NCI-H187 (cell line): ENCODE data around the gene SOX9.

Experiments
- DNase-seq, 2 experiments: peaks; one replicate each; lab custom pipeline; 2025; lab: John Stamatoyannopoulos, UW

SOX9 gene

DNA sequence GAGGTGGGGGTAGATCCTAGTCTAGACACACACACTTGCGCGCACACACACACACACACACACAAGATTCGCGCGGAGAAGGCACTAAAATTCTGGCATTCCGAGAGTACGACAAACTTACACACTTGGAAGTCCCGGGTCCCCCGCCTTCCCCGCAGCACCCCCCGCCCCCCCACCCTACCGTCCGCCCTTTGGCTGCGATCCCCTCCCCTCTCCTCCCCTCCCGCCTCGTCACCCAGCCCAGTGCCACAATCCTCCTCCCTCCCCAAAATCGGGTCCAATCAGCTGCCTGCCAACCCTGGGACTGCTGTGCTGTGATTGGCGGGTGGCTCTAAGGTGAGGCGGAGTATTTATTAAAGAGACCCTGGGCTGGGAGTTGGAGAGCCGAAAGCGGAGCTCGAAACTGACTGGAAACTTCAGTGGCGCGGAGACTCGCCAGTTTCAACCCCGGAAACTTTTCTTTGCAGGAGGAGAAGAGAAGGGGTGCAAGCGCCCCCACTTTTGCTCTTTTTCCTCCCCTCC, at the start of gene SOX9:
SOX9 (plus strand) TSS at position 379 of the 522 bp plus-strand sequence. CDS start 372 bp downstream, outside the sequence.
- no peak for DNase-seq

GRCh38 chr17:72071330-72071729, 49.5 kb upstream of the SOX9 start:
- DNase-seq = no peak

GRCh38 chr17:72075995-72076677, 44.7 kb upstream of the SOX9 start:
- no peak for DNase-seq

GRCh38 chr17:72076678-72077030, 44.2 kb upstream of the SOX9 start:
- DNase-seq = no peak

- no peak for DNase-seq
Observed at GRCh38 chr17:72077326-72077960, 43.4 kb upstream of the SOX9 start.

DNA sequence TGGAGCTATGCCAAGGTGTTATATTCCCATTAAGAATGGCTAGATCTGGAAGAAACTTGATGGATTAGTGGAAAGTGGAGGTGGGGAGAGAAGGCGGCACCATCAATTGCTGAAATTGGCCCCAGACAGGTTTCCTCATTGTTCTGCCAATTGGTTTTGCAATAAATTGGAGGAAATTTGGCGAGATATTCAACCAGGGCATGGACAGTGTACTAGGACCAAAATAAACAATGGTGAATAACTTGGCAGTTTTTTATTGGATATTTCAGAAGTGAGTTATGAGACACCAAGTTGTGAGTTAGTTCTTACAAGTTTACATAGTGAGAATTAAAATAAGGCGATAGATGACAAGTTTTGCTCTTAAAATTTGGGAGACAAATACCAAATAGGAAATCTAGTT, 41.1 kb upstream of the SOX9 start:
- DNase-seq = no peak

GRCh38 chr17:72087876-72088275, 32.9 kb upstream of the SOX9 start:
- DNase-seq = no peak

DNA sequence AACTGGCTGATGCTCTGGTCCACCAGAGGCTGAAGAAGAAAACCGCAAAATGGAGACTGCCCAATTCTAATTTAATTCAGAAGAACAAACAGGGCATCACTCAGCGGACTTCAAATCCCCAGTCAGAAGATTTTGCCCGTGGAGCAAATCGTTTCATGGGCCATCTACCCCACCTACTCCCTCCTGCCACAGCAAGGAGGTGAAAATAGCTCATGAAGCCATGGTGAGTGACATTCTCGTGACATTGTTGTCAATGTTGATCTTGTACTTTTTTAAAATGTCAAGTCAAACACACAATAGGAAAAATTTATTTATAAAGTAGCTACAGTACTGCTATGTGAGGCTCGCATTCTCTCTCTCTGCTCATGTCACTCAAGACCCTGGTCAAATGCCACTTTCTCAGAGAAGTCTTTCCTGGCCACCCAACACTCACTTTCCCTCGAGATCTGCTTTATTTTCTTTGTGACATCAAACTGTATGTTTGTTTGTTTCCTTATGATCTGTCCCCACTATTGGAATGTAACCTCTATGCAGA, 31.3 kb upstream of the SOX9 start:
- DNase-seq = no peak

- no peak for DNase-seq
Observed at GRCh38 chr17:72090108-72090507, 30.7 kb upstream of the SOX9 start.

DNA sequence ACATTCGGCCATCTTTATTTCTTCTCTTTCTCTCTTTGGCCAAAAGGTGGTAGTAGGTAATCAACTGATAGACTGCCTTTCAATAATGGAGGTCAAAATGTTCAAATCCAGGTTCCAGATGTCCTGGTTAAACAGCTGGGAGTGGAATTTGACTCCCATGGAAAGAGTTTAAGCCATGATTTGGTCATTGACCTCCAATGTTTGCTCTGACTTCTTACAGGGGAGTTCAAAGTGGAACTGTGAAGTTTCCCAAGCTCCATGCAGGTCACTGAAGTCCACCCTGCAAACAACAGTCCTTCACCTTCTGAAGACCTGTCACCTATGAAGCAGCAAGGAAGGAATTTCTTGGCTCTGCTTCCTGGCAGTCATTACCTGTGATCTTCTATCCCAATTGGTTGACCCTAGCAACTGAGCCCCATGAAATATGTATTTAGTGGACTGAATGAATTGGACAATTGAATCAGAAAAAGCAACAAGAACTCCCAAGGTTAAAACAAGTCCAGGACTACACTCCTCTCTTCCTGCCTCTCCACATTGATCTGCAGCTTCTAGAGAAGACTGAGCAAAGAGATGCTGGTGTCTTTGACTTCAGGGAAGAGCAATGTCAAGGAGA, 28.0 kb upstream of the SOX9 start:
- DNase-seq = no peak

GRCh38 chr17:72093707-72094106, 27.1 kb upstream of the SOX9 start:
- no peak for DNase-seq

GRCh38 chr17:72095316-72095715, 25.5 kb upstream of the SOX9 start:
- DNase-seq = no peak

DNA sequence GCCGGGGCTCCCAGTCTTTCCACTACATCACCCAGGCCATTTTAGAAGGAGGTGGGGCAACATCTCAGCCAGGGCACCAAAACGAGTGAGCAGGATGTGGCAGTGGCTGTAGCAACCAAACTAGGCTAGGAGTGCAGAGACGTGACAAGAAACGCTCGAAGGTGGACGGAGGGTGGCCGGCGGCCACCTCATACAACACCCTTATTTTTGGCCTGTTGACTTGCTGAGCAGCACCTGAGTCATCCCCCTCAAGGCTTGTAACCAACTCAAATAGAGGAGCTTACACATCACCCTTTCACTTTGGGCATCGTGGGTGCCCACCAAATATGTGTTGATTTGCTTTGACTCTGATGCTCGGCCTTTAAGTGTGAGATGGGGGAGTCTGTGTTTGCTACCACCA, 23.7 kb upstream of the SOX9 start:
- no peak for DNase-seq

DNA sequence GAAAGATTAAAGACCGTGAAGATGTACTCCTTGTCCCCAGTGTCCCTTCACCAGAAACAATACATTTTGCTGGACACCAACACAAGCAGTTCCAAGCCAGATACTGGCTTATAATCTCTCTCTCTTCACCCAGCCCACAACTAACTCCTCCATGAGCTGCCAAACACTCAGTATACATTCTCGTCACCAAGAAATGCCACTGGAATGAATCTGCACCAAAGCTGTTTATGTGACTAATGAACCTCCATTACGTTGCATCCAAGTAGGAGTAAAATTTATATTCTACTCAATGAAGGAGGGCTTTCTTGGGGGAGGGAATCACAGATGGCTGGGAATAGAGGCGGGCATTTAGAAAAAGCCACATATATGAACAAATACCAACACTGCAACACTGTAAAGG, 20.9 kb upstream of the SOX9 start:
- no peak for DNase-seq

DNA sequence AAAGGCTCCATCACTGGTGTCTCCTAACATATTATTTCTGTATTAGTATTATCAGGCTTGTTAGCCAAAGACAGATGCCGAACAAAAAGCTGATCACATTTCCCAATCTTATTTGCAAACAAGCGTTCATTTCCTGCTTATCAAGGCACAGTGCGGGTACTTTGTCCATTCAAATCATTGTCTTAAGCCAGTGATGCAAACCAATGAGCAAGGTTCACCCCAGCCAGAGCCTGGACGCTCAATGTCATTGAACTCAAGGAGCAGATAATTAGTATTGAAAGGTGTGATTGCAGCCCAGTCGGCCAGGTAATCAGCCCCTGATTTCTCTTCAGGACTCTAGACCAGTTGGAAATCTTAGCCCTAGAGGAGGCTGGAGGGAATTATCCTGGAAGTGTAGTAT, 20.4 kb upstream of the SOX9 start:
- DNase-seq = no peak

- no peak for DNase-seq
Observed at GRCh38 chr17:72101526-72101925, 19.3 kb upstream of the SOX9 start.

DNA sequence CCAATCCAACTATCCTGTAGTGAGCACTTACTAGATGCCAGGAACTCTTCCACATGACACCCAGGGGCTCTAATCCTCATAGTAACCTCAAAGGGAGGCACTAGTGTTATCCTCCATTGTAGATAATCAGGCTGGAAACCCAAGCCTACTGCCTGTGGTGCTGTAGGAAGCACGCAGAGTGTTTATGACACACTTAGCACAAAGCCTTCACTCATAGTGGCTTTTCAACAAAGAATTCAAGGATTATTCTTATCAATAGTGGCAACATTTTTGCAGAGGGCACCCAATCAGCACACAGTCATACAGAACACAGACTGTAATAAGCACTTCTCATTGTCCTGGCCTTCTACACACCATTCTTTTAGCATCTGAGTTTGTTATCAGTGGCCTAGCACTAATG, 18.5 kb upstream of the SOX9 start:
- no peak for DNase-seq

DNA sequence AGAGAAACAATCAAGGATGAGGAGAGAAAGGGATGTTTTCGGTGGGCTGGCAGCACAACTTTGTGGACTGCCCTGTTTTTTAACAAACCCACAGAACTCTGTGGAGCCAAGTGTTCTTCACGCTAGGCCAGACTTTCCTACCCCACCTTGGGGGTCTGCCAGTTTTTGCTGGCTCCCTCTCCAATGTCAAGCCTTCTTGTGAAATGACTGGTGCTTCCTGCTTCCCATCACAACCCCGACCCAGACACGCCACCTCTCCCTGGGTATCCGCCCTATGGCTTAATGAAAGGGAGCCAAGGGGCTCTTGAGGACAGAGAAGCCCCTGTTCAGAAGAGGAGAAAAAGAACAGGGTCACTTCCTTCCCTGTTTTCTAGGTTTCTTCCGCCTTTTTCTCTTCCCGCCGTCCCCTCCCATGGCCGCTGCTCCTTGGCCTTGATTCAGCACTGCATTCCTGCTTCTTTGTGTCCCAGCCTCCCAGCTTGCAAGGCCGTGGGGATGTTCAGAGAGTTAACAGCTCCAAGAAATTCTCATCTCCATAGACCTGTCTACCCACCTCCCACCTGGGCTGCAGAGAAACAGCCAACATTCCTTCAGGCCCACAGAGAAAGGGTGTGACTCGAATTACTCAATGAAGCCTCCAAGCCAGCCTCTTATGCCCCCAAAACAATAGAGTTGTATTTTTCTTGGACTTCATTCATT, 16.5 kb upstream of the SOX9 start:
- no peak for DNase-seq

- DNase-seq = no peak
Observed at GRCh38 chr17:72104863-72105234, 16.0 kb upstream of the SOX9 start.

GRCh38 chr17:72107100-72107499, 13.7 kb upstream of the SOX9 start:
- no peak for DNase-seq

GRCh38 chr17:72110231-72110941, 10.4 kb upstream of the SOX9 start:
- no peak for DNase-seq

DNA sequence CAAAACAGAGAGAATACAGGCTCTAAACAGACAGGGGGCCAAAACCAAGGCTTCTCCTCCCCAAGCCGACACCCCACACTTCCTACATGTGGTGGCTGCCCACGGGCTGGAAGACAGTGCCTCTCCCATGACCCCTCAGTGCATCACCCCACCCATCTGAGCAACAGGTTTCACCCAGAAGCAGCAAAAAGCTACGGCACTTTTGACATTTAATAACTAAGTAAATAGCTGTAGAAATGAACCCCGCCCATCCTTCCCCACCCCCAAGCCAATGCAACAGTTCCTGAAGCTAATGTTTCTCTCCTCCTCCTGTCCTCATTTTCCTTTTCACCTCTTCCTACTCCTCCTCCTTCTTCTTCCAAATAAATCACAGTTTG, 9.9 kb upstream of the SOX9 start:
- DNase-seq = no peak
